ENCODE results near the gene MCAT. TPM values are rescaled to one million over a fixed set of nuclear protein-coding genes. Genes with fewer than 3 reads are reported as not detected.

The MCAT gene
- total RNA-seq, 1 donor from 2014 or later = 16.6 TPM

DNA sequence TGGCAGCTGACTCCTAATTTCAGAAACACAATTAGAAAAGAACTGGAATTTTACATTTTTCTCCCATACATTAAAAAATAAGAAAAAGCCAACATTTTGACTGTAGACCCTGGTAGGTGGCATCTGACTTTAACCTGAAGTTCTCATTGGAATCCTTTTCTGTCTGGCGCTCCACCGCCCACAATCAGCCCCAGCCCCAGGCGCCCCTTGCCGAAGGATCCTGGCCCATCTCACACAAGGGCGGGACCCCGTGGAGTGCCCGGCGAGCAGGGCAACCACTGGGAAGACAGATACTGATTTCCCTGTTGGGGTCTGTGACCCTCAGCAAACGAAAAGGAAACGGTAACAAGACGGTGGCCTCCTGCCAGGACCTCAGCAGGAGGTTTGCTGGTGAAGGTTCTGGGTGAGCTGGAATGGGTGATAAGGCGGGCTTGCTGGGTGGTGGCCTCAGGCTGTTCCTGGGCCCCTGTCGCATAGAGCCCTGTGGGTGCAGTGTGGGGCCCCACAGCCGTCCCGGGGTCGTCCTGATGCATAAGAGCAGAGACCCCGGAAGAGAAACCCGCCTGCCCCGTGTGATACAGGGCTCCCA, 23.9 kb upstream of the MCAT start:
- TF ChIP-seq, protein P1, sequence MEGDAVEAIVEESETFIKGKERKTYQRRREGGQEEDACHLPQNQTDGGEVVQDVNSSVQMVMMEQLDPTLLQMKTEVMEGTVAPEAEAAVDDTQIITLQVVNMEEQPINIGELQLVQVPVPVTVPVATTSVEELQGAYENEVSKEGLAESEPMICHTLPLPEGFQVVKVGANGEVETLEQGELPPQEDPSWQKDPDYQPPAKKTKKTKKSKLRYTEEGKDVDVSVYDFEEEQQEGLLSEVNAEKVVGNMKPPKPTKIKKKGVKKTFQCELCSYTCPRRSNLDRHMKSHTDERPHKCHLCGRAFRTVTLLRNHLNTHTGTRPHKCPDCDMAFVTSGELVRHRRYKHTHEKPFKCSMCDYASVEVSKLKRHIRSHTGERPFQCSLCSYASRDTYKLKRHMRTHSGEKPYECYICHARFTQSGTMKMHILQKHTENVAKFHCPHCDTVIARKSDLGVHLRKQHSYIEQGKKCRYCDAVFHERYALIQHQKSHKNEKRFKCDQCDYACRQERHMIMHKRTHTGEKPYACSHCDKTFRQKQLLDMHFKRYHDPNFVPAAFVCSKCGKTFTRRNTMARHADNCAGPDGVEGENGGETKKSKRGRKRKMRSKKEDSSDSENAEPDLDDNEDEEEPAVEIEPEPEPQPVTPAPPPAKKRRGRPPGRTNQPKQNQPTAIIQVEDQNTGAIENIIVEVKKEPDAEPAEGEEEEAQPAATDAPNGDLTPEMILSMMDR (IDR thresholded peaks at IDR 0.05) = no peak
- Mint-ChIP-seq H3K4me3 (ENCODE audit: unreplicated experiment) (no peak overlapping the region), H3K4me1 (ENCODE audit: unreplicated experiment) (peaks cover 20% of the 10 kb centered on the region), H3K27ac (ENCODE audit: unreplicated experiment) (no peak overlapping the region), H3K9me3 (ENCODE audit: unreplicated experiment) (no peaks in the 10 kb centered on the region), H3K36me3 (ENCODE audit: unreplicated experiment) (peaks cover 10% of the 10 kb centered on the region), H3K27me3 (ENCODE audit: unreplicated experiment) (no peaks in the 10 kb centered on the region)
- DNase-seq (ENCODE audit: extremely low spot score, unreplicated experiment) = no peak

DNA sequence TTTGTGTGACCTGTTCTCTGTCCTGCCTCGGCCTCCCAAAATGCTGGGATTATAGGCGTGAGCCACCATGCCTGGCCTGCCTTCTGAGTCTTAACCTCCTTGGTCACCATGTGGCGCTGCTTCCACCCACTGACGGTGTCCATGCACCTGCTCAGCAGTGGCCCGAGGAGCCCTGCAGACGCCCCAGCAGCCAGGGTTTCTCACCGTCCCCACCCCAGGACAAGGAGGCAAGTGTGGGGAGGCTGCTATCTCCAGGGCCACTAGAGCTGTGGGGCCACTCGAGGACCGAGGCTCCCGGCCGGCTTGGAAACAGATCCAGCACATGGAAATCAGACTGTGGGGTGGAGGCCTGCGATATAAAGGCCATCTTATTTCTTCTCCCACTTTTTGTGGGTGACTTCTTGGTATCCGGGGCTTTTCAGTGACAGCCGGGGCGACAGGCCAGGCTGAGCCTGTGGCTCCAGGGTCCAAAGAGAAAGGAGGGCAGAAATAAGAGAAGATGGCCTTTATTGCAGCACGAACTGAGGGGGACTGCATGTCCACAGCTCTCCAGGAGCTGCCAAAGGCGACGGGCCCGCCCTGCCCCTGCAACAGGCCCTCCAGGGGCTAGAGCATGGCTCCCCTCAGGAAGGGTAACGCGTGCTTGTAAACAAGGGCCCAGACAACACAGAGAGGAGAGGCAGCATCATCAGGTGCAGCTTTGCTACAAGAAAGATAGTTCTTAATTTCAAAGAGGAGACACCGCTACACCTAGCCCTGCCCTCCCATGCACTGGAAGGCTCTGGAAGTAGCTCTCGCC, 23.1 kb upstream of the MCAT start:
- Mint-ChIP-seq H3K4me3 (ENCODE audit: unreplicated experiment) (no peak overlapping the region), H3K9me3 (ENCODE audit: unreplicated experiment) (no peaks in the 10 kb centered on the region), H3K4me1 (ENCODE audit: unreplicated experiment) (peaks cover 20% of the 10 kb centered on the region), H3K36me3 (ENCODE audit: unreplicated experiment) (peaks cover 10% of the 10 kb centered on the region), H3K27ac (ENCODE audit: unreplicated experiment) (no peak overlapping the region), H3K27me3 (ENCODE audit: unreplicated experiment) (no peaks in the 10 kb centered on the region)
- DNase-seq (ENCODE audit: extremely low spot score, unreplicated experiment) = no peak
- TF ChIP-seq, protein P1 (IDR thresholded peaks at IDR 0.05) = no peak

DNA sequence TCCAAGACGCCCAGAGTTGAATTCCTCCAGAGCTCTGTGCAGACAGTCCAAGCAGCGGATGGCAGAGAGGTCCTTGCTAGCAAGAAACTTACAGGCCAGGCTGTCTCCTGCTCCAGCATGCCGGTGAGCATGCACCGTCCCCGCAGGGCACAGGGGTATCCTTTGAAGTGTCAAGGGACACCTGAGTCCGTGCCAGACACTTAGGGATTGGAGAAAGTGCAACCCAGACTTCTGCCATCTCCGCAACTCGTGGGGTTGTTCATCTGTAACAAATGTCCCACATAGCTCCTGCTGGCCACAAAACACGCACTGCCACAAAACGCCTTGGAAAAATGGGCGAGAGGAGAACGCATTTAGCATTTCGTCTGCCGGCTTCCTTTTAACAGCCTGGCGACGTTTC, 21.4 kb upstream of the MCAT start:
- no peak for DNase-seq (ENCODE audit: extremely low spot score, unreplicated experiment)
- Mint-ChIP-seq H3K27ac (ENCODE audit: unreplicated experiment) (no peak overlapping the region), H3K36me3 (ENCODE audit: unreplicated experiment) (peaks cover 8% of the 10 kb centered on the region), H3K9me3 (ENCODE audit: unreplicated experiment) (no peaks in the 10 kb centered on the region), H3K27me3 (ENCODE audit: unreplicated experiment) (no peaks in the 10 kb centered on the region), H3K4me1 (ENCODE audit: unreplicated experiment) (peaks cover 26% of the 10 kb centered on the region), H3K4me3 (ENCODE audit: unreplicated experiment) (no peak overlapping the region)
- TF ChIP-seq, protein P1 (IDR thresholded peaks at IDR 0.05) = no peak

DNA sequence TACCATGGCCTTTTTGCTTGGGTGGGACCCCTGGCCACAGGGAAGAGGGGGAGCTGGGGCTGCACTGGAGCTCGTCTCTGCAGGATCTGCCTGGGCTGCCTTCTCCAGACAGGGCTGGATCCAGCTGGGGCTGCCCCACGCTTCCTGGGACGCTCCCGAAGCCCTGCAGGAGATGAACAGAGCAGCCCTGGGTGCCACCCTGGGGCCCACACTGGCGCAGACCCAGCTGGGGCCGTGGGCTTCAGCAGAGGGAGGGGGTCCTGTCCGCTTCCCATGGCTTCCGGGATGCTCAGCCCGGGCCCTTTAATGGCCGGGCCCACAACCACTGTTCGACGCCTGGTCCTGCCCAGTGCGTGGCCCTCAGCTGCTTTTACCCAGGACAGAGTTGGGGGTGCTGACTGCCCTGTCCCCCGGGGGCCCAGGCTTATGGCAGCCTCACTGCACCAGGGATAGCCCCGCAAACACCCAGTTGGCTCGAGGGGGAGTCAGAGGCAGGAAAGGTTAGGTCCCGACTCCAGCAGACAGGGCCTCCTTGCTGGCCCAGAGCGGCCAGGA, 20.1 kb upstream of the MCAT start:
- no peak overlapping the region for H3K27ac Mint-ChIP-seq (ENCODE audit: unreplicated experiment)
- no peaks in the 10 kb centered on the region for H3K9me3 Mint-ChIP-seq (ENCODE audit: unreplicated experiment)
- H3K36me3 Mint-ChIP-seq (ENCODE audit: unreplicated experiment) = peaks cover 6% of the 10 kb centered on the region
- peaks cover 26% of the 10 kb centered on the region for H3K4me1 Mint-ChIP-seq (ENCODE audit: unreplicated experiment)
- TF ChIP-seq, protein P1 (IDR thresholded peaks at IDR 0.05) = no peak
- DNase-seq (ENCODE audit: extremely low spot score, unreplicated experiment) = no peak
- H3K4me3 Mint-ChIP-seq (ENCODE audit: unreplicated experiment) = no peak overlapping the region
- H3K27me3 Mint-ChIP-seq (ENCODE audit: unreplicated experiment) = no peaks in the 10 kb centered on the region
